Mucosa of descending colon (tissue), 3 donors: Measurements from ENCODE around the gene CSPG4. TPM values are rescaled to one million over a fixed set of nuclear protein-coding genes. Genes with fewer than 3 reads are reported as not detected.
"Not testable (repeated sequence)": the region's sequence is repeated elsewhere in the genome, so short reads cannot be mapped to it uniquely, and the experiment has no call there.

ENCODE experiments used
- ATAC-seq: fragments of 200-7000 bp; cut with Tn5 transposase; one replicate; pipeline ENCODE4 v1.9.1; 2020; ENCODE audit warnings: mild to moderate bottlenecking, moderate library complexity
- DNase-seq, 3 donors: peaks; one replicate each; pipeline ENCODE4 v3.0.0-alpha.2; 2020
- H3K36me3 ChIP-seq: fragments of 200-600 bp; one replicate; pipeline ENCODE4 v1.8.0; 2021; ENCODE audit warnings: low read depth, mild to moderate bottlenecking
- H3K4me1 ChIP-seq: fragments of 200-600 bp; one replicate; pipeline ENCODE4 v1.8.0; 2021; ENCODE audit warnings: low read depth, mild to moderate bottlenecking
- H3K4me3 ChIP-seq: fragments of 200-600 bp; one replicate; pipeline ENCODE4 v1.8.0; 2021; ENCODE audit warnings: mild to moderate bottlenecking
- H3K9me3 ChIP-seq: fragments of 200-600 bp; one replicate; pipeline ENCODE4 v1.8.0; 2021; ENCODE audit warnings: mild to moderate bottlenecking
- CTCF ChIP-seq: fragments of 200-600 bp; IDR thresholded peaks from one replicate; pipeline ENCODE4 v1.8.0; 2022; ENCODE audit warnings: antibody characterized with exemption, mild to moderate bottlenecking
- intact Hi-C, 2 donors: fragments of 100-400 bp; cut with DNase I in 1 of 2; cut with micrococcal nuclease in 1 of 2; formaldehyde crosslinking; loops; one replicate each; pipeline versions ENCODE4 v1.11.0 to v1.11.1; 2022; cut with DNase I, micrococcal nuclease
- total RNA-seq, 3 donors: library from RNA; stranded (reverse); fragmentation: NEBNext Ultra II Directional in 2 of 3; extraction: Animal tissue kit (Norgen Biotek cat#: 25700) in 2 of 3; gene quantifications; one replicate each; pipeline versions ENCODE4 v1.2.1 to v1.2.4, GENCODE V29; 2021 to 2023
- donor health status: DM: no; HTN: no; CAD: no; lungs with moderate emphysema.
- donor health status: DM: no; HTN: no; CAD: no.
- donor health status: DM: no; HTN: yes; CAD: no.

The CSPG4 gene
- total RNA-seq, 3 donors from 2014 or later = 3.0 to 86.8 (median 7.8) TPM

GRCh38 chr15:75687486-75688277 lies 25.0 kb downstream of the CSPG4 start:
- no peak for TF ChIP-seq CTCF
- no peaks in the 10 kb centered on the region for H3K36me3 ChIP-seq

GRCh38 chr15:75686212-75686642 lies 26.4 kb downstream of the CSPG4 start:
- intact Hi-C loops = not testable (repeated sequence)

More at GRCh38 chr15:75687486-75688277, 25.0 kb downstream of the CSPG4 start:
- intact Hi-C loops = no loop called here
- ATAC-seq (no peak), DNase-seq (no peak)
- H3K9me3 ChIP-seq = no peaks in the 10 kb centered on the region
- peaks cover 8% of the 10 kb centered on the region for H3K4me1 ChIP-seq
- no peak overlapping the region for H3K4me3 ChIP-seq

GRCh38 chr15:75685195-75685594 lies 27.5 kb downstream of the CSPG4 start:
- H3K36me3 ChIP-seq = no peaks in the 10 kb centered on the region
- no peak for DNase-seq
- no peak for ATAC-seq

More at GRCh38 chr15:75686212-75686642, 26.4 kb downstream of the CSPG4 start:
- ATAC-seq (peak; percentile 89), DNase-seq (peak; percentile 82 to 90 (median 90))
- not testable (repeated sequence) for H3K4me1 ChIP-seq, H3K36me3 ChIP-seq, H3K9me3 ChIP-seq, H3K4me3 ChIP-seq
- peak; percentile 81 for TF ChIP-seq CTCF

GRCh38 chr15:75684648-75685047 lies 28.0 kb downstream of the CSPG4 start:
- intact Hi-C loops = loop anchor here in 1 of 2 donors (5.0 kb wide), 1 partner anchor 118 kb away; no protein-coding TSS in a partner anchor
- DNase-seq (no peak), ATAC-seq (no peak)
- H3K4me3 ChIP-seq = no peak overlapping the region
- H3K36me3 ChIP-seq = no peaks in the 10 kb centered on the region
- H3K9me3 ChIP-seq = no peaks in the 10 kb centered on the region
- H3K4me1 ChIP-seq = peaks cover 8% of the 10 kb centered on the region
- no peak for TF ChIP-seq CTCF

More at GRCh38 chr15:75685195-75685594, 27.5 kb downstream of the CSPG4 start:
- H3K4me1 ChIP-seq = peaks cover 8% of the 10 kb centered on the region
- TF ChIP-seq CTCF = no peak
- intact Hi-C loops = no loop called here
- no peaks in the 10 kb centered on the region for H3K9me3 ChIP-seq
- H3K4me3 ChIP-seq = no peak overlapping the region

GRCh38 chr15:75683646-75684312 lies 28.9 kb downstream of the CSPG4 start:
- H3K4me1 ChIP-seq, H3K36me3 ChIP-seq, H3K4me3 ChIP-seq, H3K9me3 ChIP-seq: not testable (repeated sequence)
- DNase-seq = peak in 2 of 3 donors; percentile 76 to 78
- intact Hi-C loops = loop anchor here in 1 of 2 donors (5.0 kb wide), 1 partner anchor 119 kb away; no protein-coding TSS in a partner anchor
- peak; percentile 75 for ATAC-seq
- TF ChIP-seq CTCF = peak; percentile 59
